C4-2B (cell line): ENCODE results near the gene CFAP99.

Experiments used
- ZFX ChIP-seq: fragments of 450-650 bp; IDR thresholded peaks from 2 replicates; pipeline ENCODE4 v1.6.1; 2017
- TF ChIP-seq, protein P1 (sequence below): fragments of 450-650 bp; conservative IDR thresholded peaks from 2 replicates; pipeline ENCODE4 v1.5.1; 2017; ENCODE audit warnings: mild to moderate bottlenecking

DNA sequence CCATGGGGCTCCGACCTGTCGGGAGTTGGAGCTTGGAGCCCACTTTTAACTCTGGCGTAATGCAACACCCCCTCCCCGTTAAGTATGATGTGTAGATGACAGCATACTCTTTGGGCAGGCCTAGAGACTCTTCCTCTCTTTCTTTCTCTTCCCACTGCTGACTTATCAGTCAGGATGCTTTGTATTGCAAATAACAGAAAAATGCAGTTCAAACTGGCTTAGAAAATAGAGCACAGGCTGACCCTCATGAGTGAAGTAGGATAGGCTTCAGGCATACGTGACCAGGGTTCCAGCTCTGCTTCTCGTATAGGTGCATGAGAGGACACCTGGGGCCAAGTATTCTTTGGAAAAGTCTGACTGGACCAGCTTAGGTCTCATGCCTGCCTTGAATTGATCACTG lies 26.8 kb downstream of the CFAP99 start:
- TF ChIP-seq, protein P1, sequence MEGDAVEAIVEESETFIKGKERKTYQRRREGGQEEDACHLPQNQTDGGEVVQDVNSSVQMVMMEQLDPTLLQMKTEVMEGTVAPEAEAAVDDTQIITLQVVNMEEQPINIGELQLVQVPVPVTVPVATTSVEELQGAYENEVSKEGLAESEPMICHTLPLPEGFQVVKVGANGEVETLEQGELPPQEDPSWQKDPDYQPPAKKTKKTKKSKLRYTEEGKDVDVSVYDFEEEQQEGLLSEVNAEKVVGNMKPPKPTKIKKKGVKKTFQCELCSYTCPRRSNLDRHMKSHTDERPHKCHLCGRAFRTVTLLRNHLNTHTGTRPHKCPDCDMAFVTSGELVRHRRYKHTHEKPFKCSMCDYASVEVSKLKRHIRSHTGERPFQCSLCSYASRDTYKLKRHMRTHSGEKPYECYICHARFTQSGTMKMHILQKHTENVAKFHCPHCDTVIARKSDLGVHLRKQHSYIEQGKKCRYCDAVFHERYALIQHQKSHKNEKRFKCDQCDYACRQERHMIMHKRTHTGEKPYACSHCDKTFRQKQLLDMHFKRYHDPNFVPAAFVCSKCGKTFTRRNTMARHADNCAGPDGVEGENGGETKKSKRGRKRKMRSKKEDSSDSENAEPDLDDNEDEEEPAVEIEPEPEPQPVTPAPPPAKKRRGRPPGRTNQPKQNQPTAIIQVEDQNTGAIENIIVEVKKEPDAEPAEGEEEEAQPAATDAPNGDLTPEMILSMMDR, result no peak
- TF ChIP-seq ZFX, result no peak
